Activated T-cell treated with anti-CD3 and anti-CD28 coated beads, Interleukin-2, amount 50 U/mL, for 4 hours (primary cell): ENCODE measurements around the gene PDE6A. TPM values are rescaled to one million over a fixed set of nuclear protein-coding genes. Genes with fewer than 3 reads are reported as not detected.

Source experiments
- ATAC-seq, 2 donors: fragments of 200-7000 bp; cut with Tn5 transposase; one replicate each; pipeline ENCODE4 v1.10.0; 2021
- DNase-seq: peaks from one replicate; pipeline ENCODE4 v3.0.0-alpha.2; 2020
- H3K27me3 Mint-ChIP-seq: one replicate; pipeline ENCODE4 v1.8.0; 2021; ENCODE audit warnings: low read depth, mixed read lengths
- H3K36me3 Mint-ChIP-seq: one replicate; pipeline ENCODE4 v1.8.0; 2022; ENCODE audit warnings: mixed read lengths; ENCODE audit not compliant: insufficient read depth
- H3K4me1 Mint-ChIP-seq: one replicate; pipeline ENCODE4 v1.8.0; 2021; ENCODE audit warnings: low read depth, mixed read lengths
- H3K4me3 Mint-ChIP-seq: one replicate; pipeline ENCODE4 v1.8.0; 2021; ENCODE audit warnings: mild to moderate bottlenecking, moderate library complexity, mixed read lengths
- H3K9me3 Mint-ChIP-seq: one replicate; pipeline ENCODE4 v1.8.0; 2021; ENCODE audit warnings: mixed read lengths
- total RNA-seq, 3 donors: library from RNA; stranded (reverse); gene quantifications; one replicate each; pipeline ENCODE4 v1.2.1, GENCODE V29; 2021

The PDE6A gene
- total RNA-seq: not detected

GRCh38 chr5:149944666-149945065 is at the start of gene PDE6A:
PDE6A (minus strand) TSS chr5:149944793; CDS start chr5:149944673, 120 bp downstream.
- Mint-ChIP-seq H3K4me1 (no peaks in the 10 kb centered on the region), H3K27me3 (peaks cover 3% of the 10 kb centered on the region), H3K4me3 (no peak within 1 kb of the TSS), H3K36me3 (no peaks in the 10 kb centered on the region), H3K9me3 (no peaks in the 10 kb centered on the region)
- DNase-seq (no peak), ATAC-seq (no peak)

GRCh38 chr5:149993471-149993870 is 48.9 kb upstream of the PDE6A start:
- no peaks in the 10 kb centered on the region for H3K27me3 Mint-ChIP-seq
- H3K4me1 Mint-ChIP-seq: no peaks in the 10 kb centered on the region
- H3K4me3 Mint-ChIP-seq: no peak overlapping the region
- ATAC-seq: no peak
- peaks cover 5% of the 10 kb centered on the region for H3K36me3 Mint-ChIP-seq
- no peak for DNase-seq
- no peaks in the 10 kb centered on the region for H3K9me3 Mint-ChIP-seq

- DNase-seq (peak; percentile 69), ATAC-seq (peak; percentile 75 to 94)
- no peaks in the 10 kb centered on the region for H3K4me1 Mint-ChIP-seq
- H3K4me3 Mint-ChIP-seq: no peak overlapping the region
- no peaks in the 10 kb centered on the region for H3K9me3 Mint-ChIP-seq
- no peaks in the 10 kb centered on the region for H3K27me3 Mint-ChIP-seq
- peaks cover 5% of the 10 kb centered on the region for H3K36me3 Mint-ChIP-seq
These were observed 46.2 kb upstream of the PDE6A start for GRCh38 chr5:149990518-149991376.

GRCh38 chr5:149988126-149988525 is 43.5 kb upstream of the PDE6A start:
- H3K27me3 Mint-ChIP-seq: no peaks in the 10 kb centered on the region
- no peak for DNase-seq
- no peaks in the 10 kb centered on the region for H3K9me3 Mint-ChIP-seq
- H3K36me3 Mint-ChIP-seq: no peaks in the 10 kb centered on the region
- H3K4me3 Mint-ChIP-seq: no peak overlapping the region
- H3K4me1 Mint-ChIP-seq: no peaks in the 10 kb centered on the region
- ATAC-seq: no peak

- Mint-ChIP-seq H3K27me3 (no peaks in the 10 kb centered on the region), H3K4me1 (no peaks in the 10 kb centered on the region), H3K9me3 (no peaks in the 10 kb centered on the region), H3K4me3 (no peak overlapping the region), H3K36me3 (peaks cover 22% of the 10 kb centered on the region)
- ATAC-seq (no peak), DNase-seq (no peak)
These were observed 37.9 kb upstream of the PDE6A start for GRCh38 chr5:149982505-149982904.

GRCh38 chr5:149981206-149981605 is 36.6 kb upstream of the PDE6A start:
- Mint-ChIP-seq H3K36me3 (peaks cover 27% of the 10 kb centered on the region), H3K4me3 (no peak overlapping the region), H3K27me3 (no peaks in the 10 kb centered on the region), H3K4me1 (no peaks in the 10 kb centered on the region), H3K9me3 (no peaks in the 10 kb centered on the region)
- no peak for ATAC-seq
- no peak for DNase-seq

GRCh38 chr5:149979896-149980295 is 35.3 kb upstream of the PDE6A start:
- Mint-ChIP-seq H3K9me3 (no peaks in the 10 kb centered on the region), H3K27me3 (no peaks in the 10 kb centered on the region), H3K4me1 (peaks cover 2% of the 10 kb centered on the region), H3K36me3 (peaks cover 30% of the 10 kb centered on the region), H3K4me3 (no peak overlapping the region)
- DNase-seq: no peak
- no peak for ATAC-seq

GRCh38 chr5:149975409-149975808 is 30.8 kb upstream of the PDE6A start:
- peaks cover 27% of the 10 kb centered on the region for H3K36me3 Mint-ChIP-seq
- H3K4me1 Mint-ChIP-seq: peaks cover 9% of the 10 kb centered on the region
- ATAC-seq (no peak), DNase-seq (no peak)
- no peaks in the 10 kb centered on the region for H3K27me3 Mint-ChIP-seq
- no peak overlapping the region for H3K4me3 Mint-ChIP-seq
- H3K9me3 Mint-ChIP-seq: no peaks in the 10 kb centered on the region

GRCh38 chr5:149969181-149969930 is 24.8 kb upstream of the PDE6A start:
- ATAC-seq: no peak
- Mint-ChIP-seq H3K9me3 (no peaks in the 10 kb centered on the region), H3K36me3 (peaks cover 13% of the 10 kb centered on the region), H3K4me3 (no peak overlapping the region), H3K4me1 (peaks cover 13% of the 10 kb centered on the region), H3K27me3 (no peaks in the 10 kb centered on the region)
- DNase-seq: no peak

- DNase-seq (no peak), ATAC-seq (no peak)
- Mint-ChIP-seq H3K4me3 (no peak overlapping the region), H3K9me3 (no peaks in the 10 kb centered on the region), H3K4me1 (peaks cover 19% of the 10 kb centered on the region), H3K27me3 (no peaks in the 10 kb centered on the region), H3K36me3 (peaks cover 12% of the 10 kb centered on the region)
These were observed 22.4 kb upstream of the PDE6A start for GRCh38 chr5:149966946-149967345.

- peaks cover 32% of the 10 kb centered on the region for H3K4me1 Mint-ChIP-seq
- H3K27me3 Mint-ChIP-seq: no peaks in the 10 kb centered on the region
- no peak overlapping the region for H3K4me3 Mint-ChIP-seq
- no peaks in the 10 kb centered on the region for H3K9me3 Mint-ChIP-seq
- DNase-seq: no peak
- ATAC-seq: no peak
- peaks cover 2% of the 10 kb centered on the region for H3K36me3 Mint-ChIP-seq
These were observed 19.1 kb upstream of the PDE6A start for GRCh38 chr5:149963729-149964128.

- no peaks in the 10 kb centered on the region for H3K27me3 Mint-ChIP-seq
- no peaks in the 10 kb centered on the region for H3K9me3 Mint-ChIP-seq
- H3K4me3 Mint-ChIP-seq: no peak overlapping the region
- H3K4me1 Mint-ChIP-seq: peaks cover 32% of the 10 kb centered on the region
- ATAC-seq (no peak), DNase-seq (no peak)
- peaks cover 2% of the 10 kb centered on the region for H3K36me3 Mint-ChIP-seq
These were observed 18.2 kb upstream of the PDE6A start for GRCh38 chr5:149962601-149963300.

- Mint-ChIP-seq H3K4me1 (peaks cover 30% of the 10 kb centered on the region), H3K27me3 (no peaks in the 10 kb centered on the region), H3K4me3 (peak overlapping the region; percentile 93), H3K36me3 (peaks cover 2% of the 10 kb centered on the region), H3K9me3 (no peaks in the 10 kb centered on the region)
- ATAC-seq (no peak), DNase-seq (no peak)
These were observed 17.4 kb upstream of the PDE6A start for GRCh38 chr5:149961957-149962409.

GRCh38 chr5:149961186-149961685 is 16.6 kb upstream of the PDE6A start:
- no peak for ATAC-seq

More at GRCh38 chr5:149961186-149961685, 16.6 kb upstream of the PDE6A start:
- Mint-ChIP-seq H3K4me3 (peak overlapping the region; percentile 93), H3K9me3 (no peaks in the 10 kb centered on the region), H3K27me3 (no peaks in the 10 kb centered on the region), H3K4me1 (peaks cover 30% of the 10 kb centered on the region), H3K36me3 (peaks cover 2% of the 10 kb centered on the region)
- DNase-seq: no peak
